Astrocyte (in vitro differentiated cells and primary cell): ENCODE data around the gene PFDN5.

Experiments
- EZH2 ChIP-seq: IDR thresholded peaks from 2 replicates; pipeline ENCODE4 v1.6.1; 2012; ENCODE audit warnings: mild to moderate bottlenecking, low read length, inconsistent platforms; ENCODE audit not compliant: insufficient read depth
- TF ChIP-seq, protein P1 (sequence below): IDR thresholded peaks from 2 replicates; pipeline ENCODE4 v1.5.1; 2011; ENCODE audit warnings: low read depth, mild to moderate bottlenecking, inconsistent platforms, low read length, moderate library complexity; ENCODE audit not compliant: insufficient read depth

DNA sequence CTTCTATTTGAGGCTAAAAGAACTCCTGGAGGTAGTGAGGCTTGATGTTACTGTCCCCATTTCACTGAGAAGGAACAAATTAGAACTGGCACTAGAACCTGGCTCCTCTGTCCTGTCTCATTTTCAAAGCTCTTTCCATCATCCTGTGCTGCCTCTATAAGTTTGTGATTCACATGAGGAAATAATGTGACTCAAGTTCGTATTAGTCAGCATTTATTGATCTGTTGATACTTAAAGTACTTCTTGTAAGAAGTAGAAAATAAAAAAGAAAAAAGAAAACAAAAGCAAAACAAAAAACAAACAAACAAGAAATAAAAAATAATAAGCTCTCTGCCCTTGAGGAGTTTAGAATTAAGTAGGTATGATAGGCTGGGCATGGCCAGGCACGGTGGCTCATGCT, 29.6 kb upstream of the PFDN5 start:
- TF ChIP-seq, protein P1, sequence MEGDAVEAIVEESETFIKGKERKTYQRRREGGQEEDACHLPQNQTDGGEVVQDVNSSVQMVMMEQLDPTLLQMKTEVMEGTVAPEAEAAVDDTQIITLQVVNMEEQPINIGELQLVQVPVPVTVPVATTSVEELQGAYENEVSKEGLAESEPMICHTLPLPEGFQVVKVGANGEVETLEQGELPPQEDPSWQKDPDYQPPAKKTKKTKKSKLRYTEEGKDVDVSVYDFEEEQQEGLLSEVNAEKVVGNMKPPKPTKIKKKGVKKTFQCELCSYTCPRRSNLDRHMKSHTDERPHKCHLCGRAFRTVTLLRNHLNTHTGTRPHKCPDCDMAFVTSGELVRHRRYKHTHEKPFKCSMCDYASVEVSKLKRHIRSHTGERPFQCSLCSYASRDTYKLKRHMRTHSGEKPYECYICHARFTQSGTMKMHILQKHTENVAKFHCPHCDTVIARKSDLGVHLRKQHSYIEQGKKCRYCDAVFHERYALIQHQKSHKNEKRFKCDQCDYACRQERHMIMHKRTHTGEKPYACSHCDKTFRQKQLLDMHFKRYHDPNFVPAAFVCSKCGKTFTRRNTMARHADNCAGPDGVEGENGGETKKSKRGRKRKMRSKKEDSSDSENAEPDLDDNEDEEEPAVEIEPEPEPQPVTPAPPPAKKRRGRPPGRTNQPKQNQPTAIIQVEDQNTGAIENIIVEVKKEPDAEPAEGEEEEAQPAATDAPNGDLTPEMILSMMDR: no peak
- no peak for TF ChIP-seq EZH2
